Activated T-helper 2 cell treated with anti-CD3 and anti-CD28 coated beads, Interferon-gamma antibody, Interleukin-2, Interleukin-4, amounts not matched to agents 10 μg/mL and 5 μg/mL and 100 μg/mL, durations not matched to agents 14 hours and 24 hours and 36 hours (primary cell): Measurements from ENCODE around the gene KCTD20. TPM values are rescaled to one million over a fixed set of nuclear protein-coding genes. Genes with fewer than 3 reads are reported as not detected.
"Not testable (repeated sequence)": the region's sequence is repeated elsewhere in the genome, so short reads cannot be mapped to it uniquely, and the experiment has no call there.

Source experiments
- DNase-seq: peaks from one replicate; pipeline ENCODE4 v3.0.0; 2021; ENCODE audit warnings: low spot score
- H3K27ac Mint-ChIP-seq: one replicate; pipeline ENCODE4 v1.8.0; 2021; ENCODE audit warnings: mixed read lengths
- H3K27me3 Mint-ChIP-seq: one replicate; pipeline ENCODE4 v1.8.0; 2021; ENCODE audit warnings: low read depth, mixed read lengths
- H3K36me3 Mint-ChIP-seq: one replicate; pipeline ENCODE4 v1.8.0; 2021; ENCODE audit warnings: low read depth, mixed read lengths
- H3K4me1 Mint-ChIP-seq: one replicate; pipeline ENCODE4 v1.8.0; 2021; ENCODE audit warnings: low read depth, mixed read lengths
- H3K4me3 Mint-ChIP-seq: one replicate; pipeline ENCODE4 v1.8.0; 2021; ENCODE audit warnings: low read depth, mild to moderate bottlenecking, moderate library complexity, mixed read lengths
- H3K9me3 Mint-ChIP-seq: one replicate; pipeline ENCODE4 v1.8.0; 2021; ENCODE audit warnings: mixed read lengths
- intact Hi-C: fragments of 100-400 bp; cut with micrococcal nuclease; formaldehyde crosslinking; loops from one replicate; pipeline ENCODE4 v1.15.1; 2023
- total RNA-seq: library from RNA; stranded (reverse); gene quantifications from 2 replicates; pipeline ENCODE4 v1.2.3, GENCODE V29; 2022

KCTD20 gene
- total RNA-seq, 1 donor from 2014 or later: 51.1 TPM

- H3K9me3 Mint-ChIP-seq: no peaks in the 10 kb centered on the region
- peaks cover 15% of the 10 kb centered on the region for H3K36me3 Mint-ChIP-seq
These were observed 12.8 kb downstream of the KCTD20 start for GRCh38 chr6:36455486-36456027.

GRCh38 chr6:36459501-36459900 is 16.7 kb downstream of the KCTD20 start:
- Mint-ChIP-seq H3K4me1 (peaks cover 17% of the 10 kb centered on the region), H3K36me3 (peaks cover 22% of the 10 kb centered on the region), H3K27me3 (no peaks in the 10 kb centered on the region), H3K4me3 (no peak overlapping the region), H3K27ac (no peak overlapping the region), H3K9me3 (no peaks in the 10 kb centered on the region)
- DNase-seq: no peak
- intact Hi-C loops: no loop called here

More at GRCh38 chr6:36455486-36456027, 12.8 kb downstream of the KCTD20 start:
- peaks cover 6% of the 10 kb centered on the region for H3K4me1 Mint-ChIP-seq
- no peaks in the 10 kb centered on the region for H3K27me3 Mint-ChIP-seq
- intact Hi-C loops: no loop called here
- no peak overlapping the region for H3K27ac Mint-ChIP-seq
- DNase-seq: no peak
- H3K4me3 Mint-ChIP-seq: no peak overlapping the region

- Mint-ChIP-seq H3K27me3 (no peaks in the 10 kb centered on the region), H3K4me3 (no peak overlapping the region), H3K27ac (no peak overlapping the region), H3K4me1 (peaks cover 17% of the 10 kb centered on the region), H3K36me3 (peaks cover 26% of the 10 kb centered on the region), H3K9me3 (no peaks in the 10 kb centered on the region)
- intact Hi-C loops: no loop called here
- no peak for DNase-seq
These were observed 18.1 kb downstream of the KCTD20 start for GRCh38 chr6:36460916-36461315.

GRCh38 chr6:36461646-36462045 is 18.8 kb downstream of the KCTD20 start:
- Mint-ChIP-seq H3K36me3 (peaks cover 30% of the 10 kb centered on the region), H3K4me3 (no peak overlapping the region), H3K4me1 (peaks cover 17% of the 10 kb centered on the region), H3K27ac (no peak overlapping the region), H3K9me3 (no peaks in the 10 kb centered on the region), H3K27me3 (no peaks in the 10 kb centered on the region)
- DNase-seq: no peak
- intact Hi-C loops: no loop called here

DNA sequence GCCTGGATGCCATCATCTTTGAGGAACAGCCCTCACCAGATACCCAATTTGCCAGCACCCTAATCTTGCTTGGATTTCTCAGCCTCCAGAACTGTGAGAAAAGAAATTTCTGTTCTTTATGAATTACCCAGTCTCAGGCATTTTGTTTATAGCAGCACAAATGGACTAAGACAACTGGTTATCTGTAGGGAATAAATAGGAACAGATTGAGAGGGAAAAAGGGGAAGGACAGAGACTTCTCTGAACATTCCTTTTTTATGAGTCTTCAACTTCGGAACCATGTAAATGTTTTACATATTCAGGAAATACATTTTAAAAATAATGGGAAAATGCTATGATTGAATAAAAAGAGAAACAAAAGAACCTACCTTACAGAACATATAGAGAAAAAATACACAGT is 20.9 kb downstream of the KCTD20 start:
- H3K36me3 Mint-ChIP-seq: peaks cover 30% of the 10 kb centered on the region
- H3K4me1 Mint-ChIP-seq: peaks cover 13% of the 10 kb centered on the region
- no peak overlapping the region for H3K27ac Mint-ChIP-seq
- intact Hi-C loops: no loop called here
- no peaks in the 10 kb centered on the region for H3K27me3 Mint-ChIP-seq
- no peak for DNase-seq
- H3K4me3 Mint-ChIP-seq: no peak overlapping the region
- H3K9me3 Mint-ChIP-seq: no peaks in the 10 kb centered on the region

DNA sequence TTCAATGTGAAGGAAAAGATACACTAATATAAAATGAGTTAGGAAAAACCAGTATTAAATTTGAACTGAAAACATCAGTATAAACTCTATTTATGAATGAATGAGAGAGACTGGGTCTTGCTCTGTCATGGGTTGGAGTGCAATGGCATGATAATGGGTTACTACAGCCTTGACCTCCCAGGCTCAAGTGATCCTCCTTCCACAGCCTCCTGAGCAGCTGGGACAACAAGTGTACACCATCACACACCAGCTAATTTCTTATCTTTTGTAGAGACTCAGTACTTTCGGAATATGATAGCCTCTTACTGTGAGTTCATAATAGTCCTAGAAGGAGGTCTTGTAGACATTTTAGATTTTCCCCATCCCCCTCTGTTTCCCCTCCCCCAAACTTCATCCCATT is 21.4 kb downstream of the KCTD20 start:
- intact Hi-C loops: no loop called here
- no peak overlapping the region for H3K27ac Mint-ChIP-seq
- H3K27me3 Mint-ChIP-seq: no peaks in the 10 kb centered on the region

GRCh38 chr6:36467625-36468024 is 24.8 kb downstream of the KCTD20 start:
- H3K4me1 Mint-ChIP-seq: peaks cover 7% of the 10 kb centered on the region
- no peak overlapping the region for H3K27ac Mint-ChIP-seq
- no peak overlapping the region for H3K4me3 Mint-ChIP-seq
- intact Hi-C loops: no loop called here
- DNase-seq: no peak
- peaks cover 41% of the 10 kb centered on the region for H3K36me3 Mint-ChIP-seq
- H3K9me3 Mint-ChIP-seq: no peaks in the 10 kb centered on the region
- H3K27me3 Mint-ChIP-seq: no peaks in the 10 kb centered on the region

More for the DNA sequence above, 21.4 kb downstream of the KCTD20 start:
- peaks cover 33% of the 10 kb centered on the region for H3K36me3 Mint-ChIP-seq
- peaks cover 15% of the 10 kb centered on the region for H3K4me1 Mint-ChIP-seq
- DNase-seq: no peak
- no peak overlapping the region for H3K4me3 Mint-ChIP-seq
- no peaks in the 10 kb centered on the region for H3K9me3 Mint-ChIP-seq

- peaks cover 3% of the 10 kb centered on the region for H3K4me1 Mint-ChIP-seq
- no peak for DNase-seq
- intact Hi-C loops: no loop called here
- no peaks in the 10 kb centered on the region for H3K9me3 Mint-ChIP-seq
- H3K36me3 Mint-ChIP-seq: peaks cover 40% of the 10 kb centered on the region
- H3K27ac Mint-ChIP-seq: peak overlapping the region; percentile 47
- H3K27me3 Mint-ChIP-seq: no peaks in the 10 kb centered on the region
- H3K4me3 Mint-ChIP-seq: no peak overlapping the region
These were observed 26.4 kb downstream of the KCTD20 start for GRCh38 chr6:36469148-36469661.

- intact Hi-C loops: no loop called here
- no peaks in the 10 kb centered on the region for H3K27me3 Mint-ChIP-seq
- H3K4me3 Mint-ChIP-seq: no peak overlapping the region
- peaks cover 42% of the 10 kb centered on the region for H3K36me3 Mint-ChIP-seq
- H3K4me1 Mint-ChIP-seq: peaks cover 3% of the 10 kb centered on the region
- no peak overlapping the region for H3K27ac Mint-ChIP-seq
- no peaks in the 10 kb centered on the region for H3K9me3 Mint-ChIP-seq
- DNase-seq: no peak
These were observed 27.1 kb downstream of the KCTD20 start for GRCh38 chr6:36469946-36470345.

- Mint-ChIP-seq H3K9me3 (no peaks in the 10 kb centered on the region), H3K4me1 (peaks cover 13% of the 10 kb centered on the region), H3K27ac (no peak overlapping the region), H3K4me3 (no peak overlapping the region), H3K36me3 (peaks cover 57% of the 10 kb centered on the region), H3K27me3 (no peaks in the 10 kb centered on the region)
- DNase-seq: no peak
- intact Hi-C loops: no loop called here
These were observed 35.3 kb downstream of the KCTD20 start for GRCh38 chr6:36478051-36478526.

- intact Hi-C loops: no loop called here
- H3K4me1 Mint-ChIP-seq: peaks cover 13% of the 10 kb centered on the region
- H3K36me3 Mint-ChIP-seq: peaks cover 55% of the 10 kb centered on the region
- H3K4me3 Mint-ChIP-seq: no peak overlapping the region
- no peaks in the 10 kb centered on the region for H3K9me3 Mint-ChIP-seq
- no peaks in the 10 kb centered on the region for H3K27me3 Mint-ChIP-seq
- no peak for DNase-seq
- H3K27ac Mint-ChIP-seq: no peak overlapping the region
These were observed 36.5 kb downstream of the KCTD20 start for GRCh38 chr6:36479256-36479655.

DNA sequence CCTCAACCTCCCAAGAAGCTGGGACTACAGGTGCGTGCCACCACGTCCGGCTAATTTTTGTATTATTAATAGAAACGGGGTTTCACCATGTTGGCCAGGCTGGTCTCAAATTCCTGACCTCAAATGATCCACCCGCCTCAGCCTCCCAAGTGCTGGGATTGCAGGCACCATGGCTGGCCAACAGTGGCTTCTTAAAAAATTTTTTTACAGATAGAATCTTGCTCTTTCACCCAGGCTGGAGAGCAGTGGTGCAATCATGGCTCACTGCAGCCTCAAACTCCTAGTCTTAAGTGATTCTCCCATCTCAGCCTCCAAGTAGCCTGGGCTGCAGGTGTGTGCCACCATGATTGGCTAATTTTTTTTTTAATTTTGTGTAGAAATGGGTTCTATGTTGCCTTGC is 40.5 kb downstream of the KCTD20 start:
- H3K27ac Mint-ChIP-seq, intact Hi-C loops: not testable (repeated sequence)

DNA sequence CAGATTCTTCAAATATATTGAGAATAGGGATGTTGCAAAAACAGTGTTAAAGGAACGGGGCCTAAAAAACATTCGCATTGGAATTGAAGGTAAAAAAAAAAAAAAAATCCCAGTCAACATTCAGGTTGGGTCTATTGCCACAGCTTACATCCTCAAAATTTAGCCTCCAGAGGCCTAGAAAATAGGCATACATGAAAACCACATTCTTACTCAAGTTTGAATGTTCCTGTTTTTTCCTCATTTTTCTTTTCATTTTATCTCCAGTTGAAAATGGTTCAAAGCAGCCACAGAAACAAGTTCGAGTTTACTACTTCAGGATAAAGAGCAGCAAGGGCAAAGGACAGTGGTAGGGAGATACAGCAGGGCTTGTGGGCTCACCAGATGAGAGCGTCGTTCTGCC is 41.9 kb downstream of the KCTD20 start:
- Mint-ChIP-seq H3K4me1 (peaks cover 2% of the 10 kb centered on the region), H3K27ac (no peak overlapping the region), H3K27me3 (no peaks in the 10 kb centered on the region), H3K9me3 (no peaks in the 10 kb centered on the region), H3K36me3 (peaks cover 65% of the 10 kb centered on the region), H3K4me3 (no peak overlapping the region)
- intact Hi-C loops: no loop called here
- no peak for DNase-seq

More for the DNA sequence above, 40.5 kb downstream of the KCTD20 start:
- peaks cover 65% of the 10 kb centered on the region for H3K36me3 Mint-ChIP-seq
- not testable (repeated sequence) for H3K27me3 Mint-ChIP-seq, H3K9me3 Mint-ChIP-seq, DNase-seq, H3K4me1 Mint-ChIP-seq, H3K4me3 Mint-ChIP-seq
